Erythroblast (primary cell): ENCODE results near the gene PLTP.
A peak's percentile ranks its signal among the peaks of the same experiment; 100 is the strongest.

Source experiments
- DNase-seq, 2 experiments: peaks; one replicate each; lab custom pipeline; 2025; lab: John Stamatoyannopoulos, UW
- GATA1 ChIP-seq: IDR thresholded peaks from 2 replicates; pipeline ENCODE4 v1.6.1; 2011; ENCODE audit warnings: low read depth, mild to moderate bottlenecking, control low read depth, low read length, moderate library complexity
- POLR2A ChIP-seq: IDR thresholded peaks from 2 replicates; pipeline ENCODE4 v1.6.1; 2011; ENCODE audit warnings: mild to moderate bottlenecking, low read length

PLTP gene

GRCh38 chr20:45853484-45853883, 58.5 kb downstream of the PLTP start:
- no peak for DNase-seq
- TF ChIP-seq POLR2A: no peak
- no peak for TF ChIP-seq GATA1

GRCh38 chr20:45852326-45852725, 59.6 kb downstream of the PLTP start:
- peak; percentile 36 to 57 for DNase-seq
- TF ChIP-seq GATA1 (no peak), POLR2A (no peak)

DNA sequence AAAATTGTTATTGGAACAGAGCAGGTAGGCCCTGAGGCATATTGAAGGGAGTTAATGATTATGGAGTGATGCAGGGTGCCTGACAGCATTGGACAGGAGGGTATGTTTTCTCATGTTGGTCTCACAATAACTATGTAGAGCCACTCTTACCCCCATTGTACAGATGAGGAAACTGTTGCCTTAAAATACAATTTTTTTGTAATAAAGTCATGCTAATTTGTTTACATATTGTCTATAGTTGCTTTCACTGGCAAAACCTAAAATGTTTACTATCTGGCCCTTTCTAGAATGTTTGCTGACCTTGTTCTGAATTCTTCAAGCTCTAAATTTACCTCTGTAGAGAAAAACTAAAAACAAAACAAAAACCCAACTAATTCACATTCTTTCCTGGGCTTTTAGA, 60.5 kb downstream of the PLTP start:
- TF ChIP-seq GATA1 (no peak), POLR2A (no peak)
- no peak for DNase-seq

DNA sequence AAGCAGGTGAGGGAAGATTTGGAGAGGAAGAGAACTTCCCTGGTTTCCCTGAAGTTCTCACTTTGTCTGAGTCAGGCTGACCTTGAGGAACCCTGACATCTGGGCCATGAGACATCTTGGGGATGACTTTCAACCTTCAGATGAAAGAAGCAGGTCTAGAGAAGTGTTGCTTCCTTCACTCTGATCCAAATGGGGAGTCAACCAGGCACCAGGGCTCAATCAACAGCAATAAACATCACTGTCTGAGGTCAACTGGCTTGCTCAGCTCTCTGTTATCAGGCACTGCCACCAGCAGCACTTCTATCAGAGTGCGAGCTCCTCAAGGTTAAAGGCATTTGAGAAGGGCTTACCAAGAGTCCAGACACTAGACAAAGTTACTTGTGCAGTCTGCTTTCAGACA, 61.0 kb downstream of the PLTP start:
- TF ChIP-seq GATA1: peak; percentile 12
- peak; percentile 28 for TF ChIP-seq POLR2A
- DNase-seq: peak; percentile 91 to 94

- TF ChIP-seq GATA1 (no peak), POLR2A (no peak)
These were observed 61.7 kb downstream of the PLTP start for GRCh38 chr20:45850238-45850637.

DNA sequence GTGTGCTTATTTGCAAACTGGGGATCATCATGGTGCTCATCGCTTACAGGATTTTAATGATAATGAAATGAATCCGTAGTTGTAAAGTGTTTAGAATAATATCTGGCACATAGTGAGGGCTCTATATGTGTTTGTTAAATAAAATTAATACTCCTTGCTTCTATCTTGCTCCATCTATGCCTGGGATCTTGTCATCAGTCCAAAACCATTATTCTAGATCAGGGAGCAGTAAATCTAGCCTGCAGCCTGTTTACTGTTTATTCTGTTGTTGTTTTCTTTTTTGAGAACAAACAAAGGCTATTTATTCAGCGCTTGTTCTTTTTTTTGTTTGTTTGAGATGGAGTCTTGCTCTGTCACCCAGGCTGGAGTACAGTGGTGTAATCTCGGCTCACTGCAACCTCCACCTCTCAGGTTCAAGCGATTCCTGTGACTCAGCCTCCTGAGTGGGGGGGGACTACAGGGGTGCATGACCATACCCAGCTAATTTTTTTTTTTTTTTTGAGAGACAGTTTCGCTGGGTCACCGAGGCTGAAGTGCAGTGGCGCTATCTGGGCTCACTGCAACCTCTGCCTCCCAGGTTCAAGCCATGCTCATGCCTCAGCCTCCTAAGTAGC, 62.9 kb downstream of the PLTP start:
- DNase-seq: no peak
- TF ChIP-seq GATA1: no peak
- TF ChIP-seq POLR2A: no peak

More at GRCh38 chr20:45850238-45850637, 61.7 kb downstream of the PLTP start:
- peak in 1 of 2 experiments; percentile 21 for DNase-seq
